SK-N-SH (cell line): ENCODE results near the gene PRMT2.
"Not testable (repeated sequence)": the region's sequence is repeated elsewhere in the genome, so short reads cannot be mapped to it uniquely, and the experiment has no call there.

Source experiments
- CHD2 ChIP-seq: fragments of 150-350 bp; IDR thresholded peaks from 2 replicates; pipeline ENCODE4 v1.6.1; 2018; ENCODE audit warnings: low read length; ENCODE audit not compliant: partially characterized antibody
- CTCF ChIP-seq: fragments of 200-600 bp; sonication (generic); IDR thresholded peaks from 2 replicates; pipeline ENCODE4 v1.6.1; 2017; ENCODE audit warnings: antibody characterized with exemption, mild to moderate bottlenecking, moderate library complexity
- EZH2phosphoT487 ChIP-seq: fragments of 200-600 bp; sonication (generic); IDR thresholded peaks from 2 replicates; pipeline ENCODE4 v1.6.1; 2017; ENCODE audit warnings: low read depth, mixed run types, mild to moderate bottlenecking, antibody characterized with exemption, moderate library complexity, borderline replicate concordance
- MAX ChIP-seq: IDR thresholded peaks from 2 replicates; pipeline ENCODE4 v1.4.0; 2012; ENCODE audit warnings: low read depth
- NFIC ChIP-seq: IDR thresholded peaks from 2 replicates; pipeline ENCODE4 v1.4.0; 2012; ENCODE audit warnings: borderline replicate concordance
- POLR2AphosphoS5 ChIP-seq: IDR thresholded peaks from 2 replicates; pipeline ENCODE4 v1.6.1; 2012; ENCODE audit warnings: low read depth, low read length
- RCOR1 ChIP-seq: fragments of 150-350 bp; IDR thresholded peaks from 2 replicates; pipeline ENCODE4 v1.6.1; 2017; ENCODE audit warnings: antibody characterized with exemption, low read length
- RXRA ChIP-seq: IDR thresholded peaks from 2 replicates; pipeline ENCODE4 v1.4.0; 2012; ENCODE audit warnings: low read depth, mild to moderate bottlenecking, borderline replicate concordance
- SIN3A ChIP-seq: IDR thresholded peaks from 2 replicates; pipeline ENCODE4 v1.6.1; 2012; ENCODE audit warnings: low read depth, mild to moderate bottlenecking, low read length, moderate library complexity, borderline replicate concordance
- SMC3 ChIP-seq: IDR thresholded peaks from 2 replicates; pipeline ENCODE4 v1.6.1; 2012; ENCODE audit warnings: low read depth, low read length, improper control_type of control experiment
- TF ChIP-seq, protein P1 (sequence below): IDR thresholded peaks from 2 replicates; pipeline ENCODE4 v1.4.0; 2012; ENCODE audit warnings: low read depth, borderline replicate concordance
- TF ChIP-seq, protein P2 (sequence below): IDR thresholded peaks from 2 replicates; pipeline ENCODE4; 2012

DNA sequence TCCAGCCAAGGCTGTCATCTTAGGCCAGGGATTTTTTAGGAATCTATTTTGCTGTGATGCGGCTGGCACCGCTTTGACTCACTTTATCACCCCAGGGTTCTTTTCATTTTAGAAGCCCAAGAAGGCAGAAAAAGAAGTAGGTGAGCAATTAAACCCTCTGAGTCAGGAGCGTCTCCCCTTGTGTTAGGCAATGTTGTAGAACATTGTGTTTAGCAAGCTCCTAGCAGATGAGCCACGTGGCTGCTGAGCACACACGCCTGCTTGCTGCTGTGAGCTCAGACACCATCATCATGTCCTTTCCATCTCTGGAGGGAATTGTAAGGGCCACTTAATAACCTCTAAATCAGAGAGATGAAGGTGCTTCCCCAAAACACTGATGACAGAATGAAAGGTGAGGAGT lies 46.1 kb downstream of the PRMT2 start:
- not testable (repeated sequence) for TF ChIP-seq CHD2, CTCF, SIN3A, NFIC, RXRA, POLR2AphosphoS5, MAX, RCOR1, SMC3, EZH2phosphoT487
- TF ChIP-seq, protein P1, sequence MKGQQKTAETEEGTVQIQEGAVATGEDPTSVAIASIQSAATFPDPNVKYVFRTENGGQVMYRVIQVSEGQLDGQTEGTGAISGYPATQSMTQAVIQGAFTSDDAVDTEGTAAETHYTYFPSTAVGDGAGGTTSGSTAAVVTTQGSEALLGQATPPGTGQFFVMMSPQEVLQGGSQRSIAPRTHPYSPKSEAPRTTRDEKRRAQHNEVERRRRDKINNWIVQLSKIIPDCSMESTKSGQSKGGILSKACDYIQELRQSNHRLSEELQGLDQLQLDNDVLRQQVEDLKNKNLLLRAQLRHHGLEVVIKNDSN = not testable (repeated sequence)
- TF ChIP-seq, protein P2, sequence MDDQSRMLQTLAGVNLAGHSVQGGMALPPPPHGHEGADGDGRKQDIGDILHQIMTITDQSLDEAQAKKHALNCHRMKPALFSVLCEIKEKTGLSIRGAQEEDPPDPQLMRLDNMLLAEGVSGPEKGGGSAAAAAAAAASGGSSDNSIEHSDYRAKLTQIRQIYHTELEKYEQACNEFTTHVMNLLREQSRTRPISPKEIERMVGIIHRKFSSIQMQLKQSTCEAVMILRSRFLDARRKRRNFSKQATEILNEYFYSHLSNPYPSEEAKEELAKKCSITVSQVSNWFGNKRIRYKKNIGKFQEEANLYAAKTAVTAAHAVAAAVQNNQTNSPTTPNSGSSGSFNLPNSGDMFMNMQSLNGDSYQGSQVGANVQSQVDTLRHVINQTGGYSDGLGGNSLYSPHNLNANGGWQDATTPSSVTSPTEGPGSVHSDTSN = not testable (repeated sequence)
